HepG2 (cell line): ENCODE results near the gene TANGO2.

Experiments
- CTCF ChIP-seq: sonication (generic); formaldehyde crosslinking; IDR thresholded peaks from 2 replicates; pipeline ENCODE4 v1.5.0; 2020; ENCODE audit warnings: mild to moderate bottlenecking, missing genetic modification reagents, moderate library complexity
- EZH2 ChIP-seq: conservative IDR thresholded peaks from 2 replicates; pipeline ENCODE4 v1.6.1; 2012; ENCODE audit warnings: mild to moderate bottlenecking, low read depth, low read length, moderate library complexity
- KAT8 ChIP-seq: IDR thresholded peaks from 2 replicates; pipeline ENCODE4 v1.6.1; 2016; ENCODE audit warnings: missing genetic modification reagents, missing compliant biosample characterization
- KDM1A ChIP-seq: IDR thresholded peaks from 2 replicates; pipeline ENCODE4 v1.6.1; 2016; ENCODE audit warnings: missing compliant biosample characterization
- SETDB1 ChIP-seq: sonication (generic); formaldehyde crosslinking; IDR thresholded peaks from 2 replicates; pipeline ENCODE4 v1.5.1; 2020; ENCODE audit warnings: missing genetic modification reagents, mild to moderate bottlenecking, borderline replicate concordance
- YY1 ChIP-seq: IDR thresholded peaks from 2 replicates; pipeline ENCODE4 v1.6.1; 2011; ENCODE audit warnings: low read length, low read depth, moderate library complexity, mild to moderate bottlenecking; ENCODE audit not compliant: insufficient read depth, insufficient replicate concordance
- ZNF780A ChIP-seq: sonication (generic); formaldehyde crosslinking; IDR thresholded peaks from 2 replicates; pipeline ENCODE4 v1.8.0; 2022; ENCODE audit warnings: mild to moderate bottlenecking, missing genetic modification reagents, moderate library complexity

GRCh38 chr22:20043997-20044342, 23.1 kb downstream of the TANGO2 start:
- TF ChIP-seq KAT8 (CRISPR knock-in tag): no peak
- TF ChIP-seq CTCF (CRISPR knock-in tag): no peak
- no peak for TF ChIP-seq ZNF780A
- no peak for TF ChIP-seq YY1
- TF ChIP-seq EZH2: no peak
- no peak for TF ChIP-seq SETDB1 (CRISPR knock-in tag)
- TF ChIP-seq KDM1A: no peak
